H1 (cell line): ENCODE measurements around the gene FGGY. TPM values are rescaled to one million over a fixed set of nuclear protein-coding genes. Genes with fewer than 3 reads are reported as not detected.

ENCODE experiments used
- CTCF ChIA-PET: fragments of 300-600 bp; sonication (Branson Sonifier 250); formaldehyde crosslinking; loops from one replicate; lab custom pipeline; 2021; ENCODE audit not compliant: partially characterized antibody; lab: Charles Lee
- POLR2A ChIA-PET: fragments of 300-600 bp; sonication (Branson Sonifier 250); formaldehyde crosslinking; loops from one replicate; lab custom pipeline; 2021; ENCODE audit warnings: inconsistent platforms; ENCODE audit not compliant: partially characterized antibody; lab: Charles Lee
- DNase-seq, 2 experiments: peaks; one replicate each; pipeline versions ENCODE4 v3.0.0 to v3.0.0-alpha.2; 2010 to 2022; ENCODE audit warnings: low spot score in 2 of 2, low read depth in 1 of 2, mixed read lengths in 1 of 2
- FAIRE-seq: peaks from 2 replicates; lab custom pipeline; 2011; peaks lifted over from hg19 to GRCh38; lab: Jason Lieb, UNC
- H2AFZ ChIP-seq: 2 replicates; pipeline ENCODE4 v1.8.1; 2012; ENCODE audit warnings: low read length, inconsistent platforms
- H2AK5ac ChIP-seq: 2 replicates; pipeline ENCODE4 v1.6.1; 2013; ENCODE audit warnings: low read depth, low read length
- H2BK120ac ChIP-seq: replicated peaks from 2 replicates; pipeline ENCODE3; 2013; ENCODE audit warnings: low read depth, low read length, inconsistent platforms
- H2BK12ac ChIP-seq: 2 replicates; pipeline ENCODE4 v1.6.1; 2013; ENCODE audit warnings: low read depth, low read length
- H2BK15ac ChIP-seq: 2 replicates; pipeline ENCODE4 v1.6.1; 2013; ENCODE audit warnings: low read length
- H2BK20ac ChIP-seq: 2 replicates; pipeline ENCODE4 v1.6.1; 2013; ENCODE audit warnings: low read length
- H2BK5ac ChIP-seq: 2 replicates; pipeline ENCODE4 v1.6.1; 2013; ENCODE audit warnings: low read depth, low read length
- H3K14ac ChIP-seq: 2 replicates; pipeline ENCODE4 v1.6.1; 2013; ENCODE audit warnings: inconsistent platforms; ENCODE audit not compliant: insufficient read length
- H3K18ac ChIP-seq: 2 replicates; pipeline ENCODE4 v1.6.1; 2013; ENCODE audit warnings: low read length; ENCODE audit errors: extremely low read depth
- H3K23ac ChIP-seq: 2 replicates; pipeline ENCODE4 v1.6.1; 2013; ENCODE audit warnings: inconsistent platforms; ENCODE audit not compliant: insufficient read length
- H3K23me2 ChIP-seq: 2 replicates; pipeline ENCODE4 v1.6.1; 2013; ENCODE audit warnings: low read depth, low read length
- H3K27ac ChIP-seq: 2 replicates; pipeline ENCODE4 v1.6.1; 2011; ENCODE audit warnings: low read depth, low read length, inconsistent platforms
- H3K27me3 ChIP-seq, 4 experiments: replicated peaks in 1 of 4; 1 replicate in 1 of 4; 2 replicates in 3 of 4; pipeline versions ENCODE4 v1.6.1 to v1.8.1; 2011 to 2013; ENCODE audit warnings: low read length in 3 of 4, mild to moderate bottlenecking in 3 of 4, inconsistent platforms in 2 of 4, mixed read lengths in 2 of 4, moderate library complexity in 1 of 4; ENCODE audit not compliant: control insufficient read depth in 3 of 4, insufficient read depth in 3 of 4; ENCODE audit errors: extremely low read depth in 1 of 4
- H3K36me3 ChIP-seq, 4 experiments: 2 replicates each; pipeline versions ENCODE4 v1.6.1 to v1.8.1; 2011 to 2013; ENCODE audit warnings: mild to moderate bottlenecking in 4 of 4, low read length in 3 of 4, moderate library complexity in 2 of 4, control low read depth in 1 of 4, inconsistent platforms in 1 of 4; ENCODE audit not compliant: insufficient read depth in 4 of 4, control insufficient read depth in 2 of 4
- H3K4ac ChIP-seq: replicated peaks from 2 replicates; pipeline ENCODE3; 2013; ENCODE audit warnings: low read length, low read depth, mixed read lengths, inconsistent platforms; ENCODE audit not compliant: insufficient read length
- H3K4me1 ChIP-seq, 4 experiments: replicated peaks in 1 of 4; 1 replicate in 1 of 4; 2 replicates in 3 of 4; pipeline versions ENCODE4 v1.6.1 to v1.8.1; 2011 to 2013; ENCODE audit warnings: low read length in 3 of 4, inconsistent platforms in 2 of 4, mixed read lengths in 1 of 4; ENCODE audit not compliant: insufficient read depth in 4 of 4, control insufficient read depth in 3 of 4
- H3K4me2 ChIP-seq, 2 experiments: 2 replicates each; pipeline versions ENCODE4 v1.6.1 to v1.8.1; 2011 to 2013; ENCODE audit warnings: low read depth in 2 of 2, low read length in 2 of 2, control low read depth in 1 of 2, inconsistent platforms in 1 of 2, mild to moderate bottlenecking in 1 of 2; ENCODE audit not compliant: insufficient read depth in 1 of 2
- H3K4me3 ChIP-seq, 4 experiments: fragments of 200-600, 300-600 bp in 1 of 4; sonication (generic), shearing (Covaris generic), sonication (Bioruptor Twin) in 1 of 4; 2 replicates each; pipeline versions ENCODE4 v1.5.1 to v1.8.1; 2011 to 2016; ENCODE audit warnings: low read length in 4 of 4, low read depth in 3 of 4, control low read depth in 2 of 4, inconsistent platforms in 2 of 4, mild to moderate bottlenecking in 2 of 4, mixed read lengths in 1 of 4, moderate library complexity in 1 of 4; ENCODE audit not compliant: insufficient read depth in 2 of 4; ENCODE audit errors: extremely low read depth in 1 of 4
- H3K56ac ChIP-seq: replicated peaks from 2 replicates; pipeline ENCODE3; 2013; ENCODE audit warnings: low read depth, mild to moderate bottlenecking, mixed read lengths, low read length, inconsistent platforms; ENCODE audit not compliant: insufficient read length
- H3K79me1 ChIP-seq: 2 replicates; pipeline ENCODE4 v1.6.1; 2013; ENCODE audit warnings: low read depth, low read length, control low read depth
- H3K79me2 ChIP-seq, 2 experiments: 2 replicates each; pipeline versions ENCODE4 v1.6.1 to v1.8.1; 2012 to 2013; ENCODE audit warnings: low read length in 2 of 2, mild to moderate bottlenecking in 2 of 2, inconsistent platforms in 1 of 2; ENCODE audit not compliant: insufficient read depth in 2 of 2, control insufficient read depth in 1 of 2
- H3K9ac ChIP-seq, 4 experiments: replicated peaks in 1 of 4; 1 replicate in 1 of 4; 2 replicates in 3 of 4; pipeline versions ENCODE4 v1.6.1 to v1.8.1; 2011 to 2013; ENCODE audit warnings: low read depth in 3 of 4, low read length in 3 of 4, control low read depth in 2 of 4, mild to moderate bottlenecking in 2 of 4, moderate library complexity in 2 of 4, inconsistent platforms in 1 of 4; ENCODE audit errors: extremely low read depth in 1 of 4
- H3K9me3 ChIP-seq, 2 experiments: 2 replicates each; pipeline versions ENCODE4 v1.6.1 to v1.8.1; 2012 to 2013; ENCODE audit warnings: mild to moderate bottlenecking in 2 of 2, moderate library complexity in 2 of 2, control low read depth in 1 of 2, inconsistent platforms in 1 of 2, low read depth in 1 of 2, low read length in 1 of 2, mixed read lengths in 1 of 2; ENCODE audit not compliant: insufficient read depth in 2 of 2
- H4K20me1 ChIP-seq, 2 experiments: replicated peaks in 1 of 2; 2 replicates each; pipeline versions ENCODE3 to v1.8.1; 2011 to 2013; ENCODE audit warnings: inconsistent platforms in 2 of 2, low read length in 2 of 2, mild to moderate bottlenecking in 1 of 2; ENCODE audit not compliant: insufficient read depth in 2 of 2, control insufficient read depth in 1 of 2
- H4K5ac ChIP-seq: 2 replicates; pipeline ENCODE4 v1.6.1; 2013; ENCODE audit warnings: low read length, low read depth, mixed read lengths, inconsistent platforms; ENCODE audit not compliant: insufficient read length
- H4K8ac ChIP-seq: 2 replicates; pipeline ENCODE4 v1.8.0; 2013; ENCODE audit warnings: mild to moderate bottlenecking, moderate library complexity, low read length, inconsistent platforms; ENCODE audit not compliant: insufficient read depth; ENCODE audit errors: extremely low read depth
- H4K91ac ChIP-seq: replicated peaks from 2 replicates; pipeline ENCODE3; 2013; ENCODE audit warnings: low read length, mixed read lengths, inconsistent platforms; ENCODE audit not compliant: insufficient read length
- ASH2L ChIP-seq: fragments of 200-600, 300-600 bp; sonication (generic); IDR thresholded peaks from one replicate; pipeline ENCODE4 v1.7.1; 2017; ENCODE audit warnings: low read length
- BRCA1 ChIP-seq: IDR thresholded peaks from 2 replicates; pipeline ENCODE4 v1.6.1; 2012; ENCODE audit warnings: low read depth, low read length, improper control_type of control experiment
- KDM1A ChIP-seq: fragments of 200-600, 300-600 bp; sonication (generic); IDR thresholded peaks from 2 replicates; pipeline ENCODE4 v1.7.1; 2016; ENCODE audit warnings: mild to moderate bottlenecking, low read length, borderline replicate concordance
- KDM4A ChIP-seq: IDR thresholded peaks from one replicate; pipeline ENCODE4 v1.7.1; 2012; ENCODE audit warnings: low read depth, mild to moderate bottlenecking, moderate library complexity, low read length, inconsistent platforms; ENCODE audit not compliant: severe bottlenecking
- NRF1 ChIP-seq: IDR thresholded peaks from 2 replicates; pipeline ENCODE4 v1.6.1; 2011; ENCODE audit warnings: mild to moderate bottlenecking, low read depth, low read length, improper control_type of control experiment
- POLR2AphosphoS5 ChIP-seq: IDR thresholded peaks from 2 replicates; pipeline ENCODE4 v1.6.1; 2011; ENCODE audit warnings: low read depth, low read length
- WGBS, 2 experiments: shearing (Covaris generic) in 1 of 2; methylation state at CpG; one replicate each; pipeline versions ENCODE4 v1.1.6 to v1.1.7; 2013 to 2015; ENCODE audit warnings: low lambda C conversion rate in 2 of 2, mixed read lengths in 2 of 2, inconsistent platforms in 1 of 2, low coverage in 1 of 2, missing lambda C conversion rate in 1 of 2; ENCODE audit not compliant: insufficient replicate concordance in 2 of 2, insufficient coverage in 1 of 2, insufficient read length in 1 of 2; ENCODE audit errors: extremely low coverage in 1 of 2, missing lambda C conversion rate in 1 of 2; 5-methylcytosine and 5-hydroxymethylcytosine counted together
- polyA plus RNA-seq, 7 experiments: library from polyadenylated mRNA; depleted of rRNA in 3 of 7; stranded (reverse) in 5 of 7; unstranded in 2 of 7; fragments of >200 nt in 5 of 7; fragments of 200-250 nt in 2 of 7; gene quantifications; 1 replicate in 5 of 7; 2 replicates in 1 of 7; 4 replicates in 1 of 7; pipeline versions ENCODE4 v1.2.1 to v1.2.3, GENCODE V29; 2011 to 2013; ENCODE audit warnings: missing spikeins in 2 of 7, mixed read lengths in 2 of 7
- total RNA-seq: library from RNA; stranded (reverse); fragmentation: NEBNext Ultra II Directional; extraction: Animal tissue kit (Norgen Biotek cat#: 25700); gene quantifications from 2 replicates; pipeline ENCODE4 v1.2.1, GENCODE V29; 2021

The FGGY gene
- total and polyA plus RNA-seq, 2 of the 8 experiments (the other 6 are each of a cell fraction or from before 2014, with no cell fraction given) = 10.3 to 12.5 TPM

- Histone ChIP-seq H3K23me2 (no peaks in the 10 kb centered on the region), H3K36me3 (no peaks in the 10 kb centered on the region), H3K4ac (no peak overlapping the region), H2BK12ac (no peak overlapping the region), H3K9ac (no peak overlapping the region), H3K79me2 (no peaks in the 10 kb centered on the region), H4K8ac (no peak overlapping the region), H3K27me3 (no peaks in the 10 kb centered on the region), H2AK5ac (no peak overlapping the region), H2BK20ac (no peak overlapping the region), H4K20me1 (no peaks in the 10 kb centered on the region), H3K4me2 (no peak overlapping the region), H3K18ac (no peak overlapping the region), H2BK5ac (no peak overlapping the region), H3K4me3 (no peak overlapping the region), H4K91ac (no peak overlapping the region), H3K27ac (no peak overlapping the region), H3K56ac (no peak overlapping the region), H2BK15ac (no peak overlapping the region), H3K79me1 (no peaks in the 10 kb centered on the region), H2BK120ac (no peak overlapping the region), H3K23ac (no peak overlapping the region), H2AFZ (no peak overlapping the region), H3K4me1 (peaks cover 0 to 2% (median 0%) of the 10 kb centered on the region in 4 experiments; a peak in 1 of 7 replicates), H3K14ac (no peak overlapping the region), H4K5ac (no peak overlapping the region), H3K9me3 (no peaks in the 10 kb centered on the region)
- FAIRE-seq = no peak
- WGBS, 2 experiments = 91% methylated on average over 3 of the region's 3 CpGs; no CpG with 5 or more reads in 1 of the 2 experiments
- CTCF ChIA-PET = interaction anchor here (0.7 to 1.8 kb wide), 2 partner anchors 8 to 120 kb away, joined by 3 to 4 read pairs; no protein-coding TSS in a partner anchor
- POLR2A ChIA-PET = no interaction called here
- DNase-seq = no peak
- TF ChIP-seq KDM1A (no peak), POLR2AphosphoS5 (no peak), NRF1 (no peak), BRCA1 (no peak), KDM4A (no peak), ASH2L (no peak)
Observed at GRCh38 chr1:59353453-59353852, 56.6 kb downstream of the FGGY start.
